Measurements from ENCODE around the gene PCP4.
A peak's percentile ranks its signal among the peaks of the same experiment; 100 is the strongest.
"Not testable (repeated sequence)": the region's sequence is repeated elsewhere in the genome, so short reads cannot be mapped to it uniquely, and the experiment has no call there.

PCP4 gene

GRCh38 chr21:39885119-39885848 lies 18.0 kb downstream of the PCP4 start:
- H3K9ac ChIP-seq (ENCODE audit: low read length in 5 of 5): no peak overlapping the region
- no peaks in the 10 kb centered on the region for H3K27me3 ChIP-seq (ENCODE audit: control insufficient read depth in 5 of 5, insufficient read depth in 4 of 5, low read length in 5 of 5)
- H3K9me3 ChIP-seq (ENCODE audit: control insufficient read depth in 5 of 5, low read length in 5 of 5): no peaks in the 10 kb centered on the region
- H3K4me1 ChIP-seq (ENCODE audit: control insufficient read depth in 5 of 5, insufficient read depth in 5 of 5, low read length in 5 of 5): peaks cover 0 to 6% (median 0%) of the 10 kb centered on the region in 5 donors
- no peaks in the 10 kb centered on the region for H3K36me3 ChIP-seq (ENCODE audit: control insufficient read depth in 5 of 5, insufficient read depth in 5 of 5, low read length in 5 of 5)
- no peak overlapping the region for H3K27ac ChIP-seq (ENCODE audit: low read depth, low read length)
- H3K4me3 ChIP-seq (ENCODE audit: low read depth in 1 of 5, low read length in 5 of 5): no peak overlapping the region

DNA sequence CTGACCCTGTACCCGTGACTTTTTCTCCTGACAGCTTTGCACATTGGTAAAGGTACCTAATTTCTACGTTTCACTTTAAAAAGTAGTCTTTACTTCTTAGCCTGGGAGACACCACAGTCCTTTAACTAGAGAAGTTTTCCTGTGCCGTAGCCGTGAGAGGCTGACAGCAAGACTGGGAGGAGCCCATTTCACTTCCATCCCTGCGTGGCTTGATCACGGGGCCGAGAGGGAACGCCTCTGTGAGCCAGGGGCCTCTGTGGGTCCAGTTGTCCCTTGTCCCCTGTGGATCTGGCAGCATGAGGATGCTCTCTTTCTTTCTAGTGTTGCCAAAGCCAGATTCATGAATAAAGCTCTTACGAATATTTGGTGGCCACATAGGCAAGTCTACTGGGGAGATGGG lies 21.6 kb downstream of the PCP4 start:
- no peaks in the 10 kb centered on the region for H3K9me3 ChIP-seq (ENCODE audit: control insufficient read depth in 5 of 5, low read length in 5 of 5)
- H3K36me3 ChIP-seq (ENCODE audit: control insufficient read depth in 5 of 5, insufficient read depth in 5 of 5, low read length in 5 of 5): no peaks in the 10 kb centered on the region
- peaks cover 2 to 16% (median 8%) of the 10 kb centered on the region in 5 donors for H3K4me1 ChIP-seq (ENCODE audit: control insufficient read depth in 5 of 5, insufficient read depth in 5 of 5, low read length in 5 of 5)
- no peak overlapping the region for H3K27ac ChIP-seq (ENCODE audit: low read depth, low read length)
- no peak overlapping the region for H3K4me3 ChIP-seq (ENCODE audit: low read depth in 1 of 5, low read length in 5 of 5)
- no peak overlapping the region for H3K9ac ChIP-seq (ENCODE audit: low read length in 5 of 5)
- no peaks in the 10 kb centered on the region for H3K27me3 ChIP-seq (ENCODE audit: control insufficient read depth in 5 of 5, insufficient read depth in 4 of 5, low read length in 5 of 5)

GRCh38 chr21:39891111-39891510 lies 23.9 kb downstream of the PCP4 start:
- Histone ChIP-seq H3K36me3 (ENCODE audit: control insufficient read depth in 5 of 5, insufficient read depth in 5 of 5, low read length in 5 of 5) (no peaks in the 10 kb centered on the region), H3K27me3 (ENCODE audit: control insufficient read depth in 5 of 5, insufficient read depth in 4 of 5, low read length in 5 of 5) (no peaks in the 10 kb centered on the region), H3K9ac (ENCODE audit: low read length in 5 of 5) (no peak overlapping the region), H3K9me3 (ENCODE audit: control insufficient read depth in 5 of 5, low read length in 5 of 5) (no peaks in the 10 kb centered on the region), H3K4me3 (ENCODE audit: low read depth in 1 of 5, low read length in 5 of 5) (no peak overlapping the region), H3K4me1 (ENCODE audit: control insufficient read depth in 5 of 5, insufficient read depth in 5 of 5, low read length in 5 of 5) (peaks cover 2 to 12% (median 8%) of the 10 kb centered on the region in 5 donors), H3K27ac (ENCODE audit: low read depth, low read length) (peak overlapping the region; percentile 88)

- not testable (repeated sequence) for H3K9me3 ChIP-seq (ENCODE audit: control insufficient read depth in 5 of 5, low read length in 5 of 5); H3K27ac ChIP-seq (ENCODE audit: low read depth, low read length); H3K9ac ChIP-seq (ENCODE audit: low read length in 5 of 5); H3K36me3 ChIP-seq (ENCODE audit: control insufficient read depth in 5 of 5, insufficient read depth in 5 of 5, low read length in 5 of 5); H3K4me3 ChIP-seq (ENCODE audit: low read depth in 1 of 5, low read length in 5 of 5); H3K27me3 ChIP-seq (ENCODE audit: control insufficient read depth in 5 of 5, insufficient read depth in 4 of 5, low read length in 5 of 5)
- H3K4me1 ChIP-seq (ENCODE audit: control insufficient read depth in 5 of 5, insufficient read depth in 5 of 5, low read length in 5 of 5): peaks cover 2 to 12% (median 8%) of the 10 kb centered on the region in 5 donors
Observed at GRCh38 chr21:39891863-39892262, 24.6 kb downstream of the PCP4 start.

GRCh38 chr21:39900491-39900890 lies 33.3 kb downstream of the PCP4 start:
- Histone ChIP-seq H3K4me3 (ENCODE audit: low read depth in 1 of 5, low read length in 5 of 5) (no peak overlapping the region), H3K4me1 (ENCODE audit: control insufficient read depth in 5 of 5, insufficient read depth in 5 of 5, low read length in 5 of 5) (peaks cover 0 to 15% (median 0%) of the 10 kb centered on the region in 5 donors), H3K27me3 (ENCODE audit: control insufficient read depth in 5 of 5, insufficient read depth in 4 of 5, low read length in 5 of 5) (no peaks in the 10 kb centered on the region), H3K9ac (ENCODE audit: low read length in 5 of 5) (no peak overlapping the region), H3K27ac (ENCODE audit: low read depth, low read length) (no peak overlapping the region), H3K9me3 (ENCODE audit: control insufficient read depth in 5 of 5, low read length in 5 of 5) (no peaks in the 10 kb centered on the region), H3K36me3 (ENCODE audit: control insufficient read depth in 5 of 5, insufficient read depth in 5 of 5, low read length in 5 of 5) (no peaks in the 10 kb centered on the region)

- Histone ChIP-seq H3K4me1 (ENCODE audit: control insufficient read depth in 5 of 5, insufficient read depth in 5 of 5, low read length in 5 of 5) (peaks cover 0 to 15% (median 0%) of the 10 kb centered on the region in 5 donors), H3K9me3 (ENCODE audit: control insufficient read depth in 5 of 5, low read length in 5 of 5) (no peaks in the 10 kb centered on the region), H3K9ac (ENCODE audit: low read length in 5 of 5) (no peak overlapping the region), H3K27ac (ENCODE audit: low read depth, low read length) (no peak overlapping the region), H3K4me3 (ENCODE audit: low read depth in 1 of 5, low read length in 5 of 5) (no peak overlapping the region), H3K27me3 (ENCODE audit: control insufficient read depth in 5 of 5, insufficient read depth in 4 of 5, low read length in 5 of 5) (no peaks in the 10 kb centered on the region), H3K36me3 (ENCODE audit: control insufficient read depth in 5 of 5, insufficient read depth in 5 of 5, low read length in 5 of 5) (no peaks in the 10 kb centered on the region)
Observed at GRCh38 chr21:39900911-39901310, 33.7 kb downstream of the PCP4 start.

DNA sequence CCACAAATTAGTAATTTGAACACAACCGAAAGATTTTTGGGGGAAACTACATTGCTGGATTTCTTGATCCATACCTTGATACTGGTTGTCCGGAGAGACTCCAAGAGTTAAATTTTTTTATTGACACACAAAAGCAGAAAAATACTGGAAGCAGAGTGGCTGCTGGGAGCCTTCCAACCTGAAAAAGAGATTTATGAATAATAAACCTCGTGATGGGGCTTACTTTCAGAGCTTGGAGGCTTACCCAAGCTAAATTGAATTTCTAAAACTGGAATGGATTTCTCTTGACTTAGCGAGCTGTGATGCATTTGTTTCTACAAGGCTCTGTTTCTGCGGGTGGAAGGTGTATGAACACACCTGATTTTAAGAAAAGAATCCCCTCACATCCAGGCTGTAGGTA lies 35.7 kb downstream of the PCP4 start:
- no peak overlapping the region for H3K9ac ChIP-seq (ENCODE audit: low read length in 5 of 5)
- no peak overlapping the region for H3K27ac ChIP-seq (ENCODE audit: low read depth, low read length)
- peaks cover 0 to 15% (median 0%) of the 10 kb centered on the region in 5 donors for H3K4me1 ChIP-seq (ENCODE audit: control insufficient read depth in 5 of 5, insufficient read depth in 5 of 5, low read length in 5 of 5)
- no peak overlapping the region for H3K4me3 ChIP-seq (ENCODE audit: low read depth in 1 of 5, low read length in 5 of 5)
- no peaks in the 10 kb centered on the region for H3K36me3 ChIP-seq (ENCODE audit: control insufficient read depth in 5 of 5, insufficient read depth in 5 of 5, low read length in 5 of 5)
- H3K9me3 ChIP-seq (ENCODE audit: control insufficient read depth in 5 of 5, low read length in 5 of 5): no peaks in the 10 kb centered on the region
- H3K27me3 ChIP-seq (ENCODE audit: control insufficient read depth in 5 of 5, insufficient read depth in 4 of 5, low read length in 5 of 5): no peaks in the 10 kb centered on the region

DNA sequence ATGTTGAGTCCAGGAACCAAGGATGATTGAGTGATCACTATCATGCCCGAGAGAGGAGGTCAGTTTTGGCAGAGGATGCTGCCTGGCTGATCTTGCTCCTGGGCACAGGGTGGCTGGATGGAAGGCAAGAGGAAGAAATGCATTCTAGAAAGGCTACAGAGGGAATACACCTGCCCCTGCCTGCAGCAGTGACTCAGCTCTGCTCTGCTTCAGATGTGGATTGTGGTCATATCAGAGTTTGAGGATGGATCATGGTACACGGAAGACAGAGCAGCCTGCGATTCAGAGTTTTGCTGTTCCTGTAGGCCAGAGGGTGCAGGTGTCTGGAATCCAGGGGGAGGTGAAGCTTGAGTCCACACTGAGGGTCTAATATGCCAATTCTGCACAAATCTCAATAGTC lies 37.2 kb downstream of the PCP4 start:
- Histone ChIP-seq H3K27me3 (ENCODE audit: control insufficient read depth in 5 of 5, insufficient read depth in 4 of 5, low read length in 5 of 5) (no peaks in the 10 kb centered on the region), H3K4me3 (ENCODE audit: low read depth in 1 of 5, low read length in 5 of 5) (no peak overlapping the region), H3K9ac (ENCODE audit: low read length in 5 of 5) (no peak overlapping the region), H3K27ac (ENCODE audit: low read depth, low read length) (no peak overlapping the region), H3K4me1 (ENCODE audit: control insufficient read depth in 5 of 5, insufficient read depth in 5 of 5, low read length in 5 of 5) (peaks cover 0 to 19% (median 0%) of the 10 kb centered on the region in 5 donors), H3K36me3 (ENCODE audit: control insufficient read depth in 5 of 5, insufficient read depth in 5 of 5, low read length in 5 of 5) (no peaks in the 10 kb centered on the region), H3K9me3 (ENCODE audit: control insufficient read depth in 5 of 5, low read length in 5 of 5) (no peaks in the 10 kb centered on the region)

DNA sequence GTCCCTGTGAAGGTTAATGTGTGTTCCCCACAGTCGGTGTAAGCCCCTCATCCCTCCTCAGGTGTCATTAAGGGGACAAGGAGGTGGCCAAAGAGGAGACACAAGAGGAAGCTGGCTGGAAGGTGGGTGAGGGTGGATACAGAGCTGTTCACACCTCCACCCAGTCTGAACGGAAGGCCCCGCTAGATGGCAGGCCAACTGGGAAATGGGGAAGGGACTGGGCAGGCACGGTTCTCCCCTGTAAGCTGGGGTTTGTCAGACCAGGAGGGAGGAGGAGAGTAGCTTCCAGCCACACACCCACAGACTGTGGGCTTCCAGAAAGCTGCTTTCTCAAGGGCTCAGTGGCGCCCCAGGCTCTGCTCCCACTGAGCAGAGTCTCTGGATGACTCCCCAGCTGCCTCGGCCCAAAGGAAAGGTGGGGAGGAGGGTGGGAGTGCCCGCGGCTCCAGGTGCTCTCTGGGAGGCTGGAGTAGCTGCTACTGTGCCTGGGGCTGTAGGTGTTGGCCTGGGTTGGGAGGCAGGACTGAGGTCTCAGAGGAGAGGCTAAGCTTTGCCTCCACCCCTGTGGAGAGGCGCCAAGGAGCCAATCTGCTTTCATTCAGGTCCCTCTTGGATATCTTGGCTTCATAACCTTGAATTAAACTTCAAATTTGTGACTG lies 41.2 kb downstream of the PCP4 start:
- H3K9me3 ChIP-seq (ENCODE audit: control insufficient read depth in 5 of 5, low read length in 5 of 5): no peaks in the 10 kb centered on the region

More for the DNA sequence above, 41.2 kb downstream of the PCP4 start:
- Histone ChIP-seq H3K27ac (ENCODE audit: low read depth, low read length) (no peak overlapping the region), H3K27me3 (ENCODE audit: control insufficient read depth in 5 of 5, insufficient read depth in 4 of 5, low read length in 5 of 5) (no peaks in the 10 kb centered on the region), H3K4me1 (ENCODE audit: control insufficient read depth in 5 of 5, insufficient read depth in 5 of 5, low read length in 5 of 5) (peaks cover 0 to 8% (median 0%) of the 10 kb centered on the region in 5 donors), H3K36me3 (ENCODE audit: control insufficient read depth in 5 of 5, insufficient read depth in 5 of 5, low read length in 5 of 5) (no peaks in the 10 kb centered on the region), H3K4me3 (ENCODE audit: low read depth in 1 of 5, low read length in 5 of 5) (no peak overlapping the region), H3K9ac (ENCODE audit: low read length in 5 of 5) (no peak overlapping the region)

All from subcutaneous abdominal adipose tissue (tissue), 5 donors.